H1 (cell line): ENCODE measurements around the gene TLE4. TPM values are rescaled to one million over a fixed set of nuclear protein-coding genes. Genes with fewer than 3 reads are reported as not detected.

Source experiments
- CTCF ChIA-PET: fragments of 300-600 bp; sonication (Branson Sonifier 250); formaldehyde crosslinking; loops from one replicate; lab custom pipeline; 2021; ENCODE audit not compliant: partially characterized antibody; lab: Charles Lee
- POLR2A ChIA-PET: fragments of 300-600 bp; sonication (Branson Sonifier 250); formaldehyde crosslinking; loops from one replicate; lab custom pipeline; 2021; ENCODE audit warnings: inconsistent platforms; ENCODE audit not compliant: partially characterized antibody; lab: Charles Lee
- DNase-seq, 2 experiments: peaks; one replicate each; pipeline versions ENCODE4 v3.0.0 to v3.0.0-alpha.2; 2010 to 2022; ENCODE audit warnings: low spot score in 2 of 2, low read depth in 1 of 2, mixed read lengths in 1 of 2
- FAIRE-seq: peaks from 2 replicates; lab custom pipeline; 2011; peaks lifted over from hg19 to GRCh38; lab: Jason Lieb, UNC
- H2AFZ ChIP-seq: 2 replicates; pipeline ENCODE4 v1.8.1; 2012; ENCODE audit warnings: low read length, inconsistent platforms
- H2AK5ac ChIP-seq: 2 replicates; pipeline ENCODE4 v1.6.1; 2013; ENCODE audit warnings: low read depth, low read length
- H2BK120ac ChIP-seq: replicated peaks from 2 replicates; pipeline ENCODE3; 2013; ENCODE audit warnings: low read depth, low read length, inconsistent platforms
- H2BK12ac ChIP-seq: 2 replicates; pipeline ENCODE4 v1.6.1; 2013; ENCODE audit warnings: low read depth, low read length
- H2BK15ac ChIP-seq: 2 replicates; pipeline ENCODE4 v1.6.1; 2013; ENCODE audit warnings: low read length
- H2BK20ac ChIP-seq: 2 replicates; pipeline ENCODE4 v1.6.1; 2013; ENCODE audit warnings: low read length
- H2BK5ac ChIP-seq: 2 replicates; pipeline ENCODE4 v1.6.1; 2013; ENCODE audit warnings: low read depth, low read length
- H3K14ac ChIP-seq: 2 replicates; pipeline ENCODE4 v1.6.1; 2013; ENCODE audit warnings: inconsistent platforms; ENCODE audit not compliant: insufficient read length
- H3K18ac ChIP-seq: 2 replicates; pipeline ENCODE4 v1.6.1; 2013; ENCODE audit warnings: low read length; ENCODE audit errors: extremely low read depth
- H3K23ac ChIP-seq: 2 replicates; pipeline ENCODE4 v1.6.1; 2013; ENCODE audit warnings: inconsistent platforms; ENCODE audit not compliant: insufficient read length
- H3K23me2 ChIP-seq: 2 replicates; pipeline ENCODE4 v1.6.1; 2013; ENCODE audit warnings: low read depth, low read length
- H3K27ac ChIP-seq: 2 replicates; pipeline ENCODE4 v1.6.1; 2011; ENCODE audit warnings: low read depth, low read length, inconsistent platforms
- H3K27me3 ChIP-seq, 4 experiments: replicated peaks in 1 of 4; 1 replicate in 1 of 4; 2 replicates in 3 of 4; pipeline versions ENCODE4 v1.6.1 to v1.8.1; 2011 to 2013; ENCODE audit warnings: low read length in 3 of 4, mild to moderate bottlenecking in 3 of 4, inconsistent platforms in 2 of 4, mixed read lengths in 2 of 4, moderate library complexity in 1 of 4; ENCODE audit not compliant: control insufficient read depth in 3 of 4, insufficient read depth in 3 of 4; ENCODE audit errors: extremely low read depth in 1 of 4
- H3K36me3 ChIP-seq, 4 experiments: 2 replicates each; pipeline versions ENCODE4 v1.6.1 to v1.8.1; 2011 to 2013; ENCODE audit warnings: mild to moderate bottlenecking in 4 of 4, low read length in 3 of 4, moderate library complexity in 2 of 4, control low read depth in 1 of 4, inconsistent platforms in 1 of 4; ENCODE audit not compliant: insufficient read depth in 4 of 4, control insufficient read depth in 2 of 4
- H3K4ac ChIP-seq: replicated peaks from 2 replicates; pipeline ENCODE3; 2013; ENCODE audit warnings: low read length, low read depth, mixed read lengths, inconsistent platforms; ENCODE audit not compliant: insufficient read length
- H3K4me1 ChIP-seq, 4 experiments: replicated peaks in 1 of 4; 1 replicate in 1 of 4; 2 replicates in 3 of 4; pipeline versions ENCODE4 v1.6.1 to v1.8.1; 2011 to 2013; ENCODE audit warnings: low read length in 3 of 4, inconsistent platforms in 2 of 4, mixed read lengths in 1 of 4; ENCODE audit not compliant: insufficient read depth in 4 of 4, control insufficient read depth in 3 of 4
- H3K4me2 ChIP-seq, 2 experiments: 2 replicates each; pipeline versions ENCODE4 v1.6.1 to v1.8.1; 2011 to 2013; ENCODE audit warnings: low read depth in 2 of 2, low read length in 2 of 2, control low read depth in 1 of 2, inconsistent platforms in 1 of 2, mild to moderate bottlenecking in 1 of 2; ENCODE audit not compliant: insufficient read depth in 1 of 2
- H3K4me3 ChIP-seq, 4 experiments: fragments of 200-600, 300-600 bp in 1 of 4; sonication (generic), shearing (Covaris generic), sonication (Bioruptor Twin) in 1 of 4; 2 replicates each; pipeline versions ENCODE4 v1.5.1 to v1.8.1; 2011 to 2016; ENCODE audit warnings: low read length in 4 of 4, low read depth in 3 of 4, control low read depth in 2 of 4, inconsistent platforms in 2 of 4, mild to moderate bottlenecking in 2 of 4, mixed read lengths in 1 of 4, moderate library complexity in 1 of 4; ENCODE audit not compliant: insufficient read depth in 2 of 4; ENCODE audit errors: extremely low read depth in 1 of 4
- H3K56ac ChIP-seq: replicated peaks from 2 replicates; pipeline ENCODE3; 2013; ENCODE audit warnings: low read depth, mild to moderate bottlenecking, mixed read lengths, low read length, inconsistent platforms; ENCODE audit not compliant: insufficient read length
- H3K79me1 ChIP-seq: 2 replicates; pipeline ENCODE4 v1.6.1; 2013; ENCODE audit warnings: low read depth, low read length, control low read depth
- H3K79me2 ChIP-seq, 2 experiments: 2 replicates each; pipeline versions ENCODE4 v1.6.1 to v1.8.1; 2012 to 2013; ENCODE audit warnings: low read length in 2 of 2, mild to moderate bottlenecking in 2 of 2, inconsistent platforms in 1 of 2; ENCODE audit not compliant: insufficient read depth in 2 of 2, control insufficient read depth in 1 of 2
- H3K9ac ChIP-seq, 4 experiments: replicated peaks in 1 of 4; 1 replicate in 1 of 4; 2 replicates in 3 of 4; pipeline versions ENCODE4 v1.6.1 to v1.8.1; 2011 to 2013; ENCODE audit warnings: low read depth in 3 of 4, low read length in 3 of 4, control low read depth in 2 of 4, mild to moderate bottlenecking in 2 of 4, moderate library complexity in 2 of 4, inconsistent platforms in 1 of 4; ENCODE audit errors: extremely low read depth in 1 of 4
- H3K9me3 ChIP-seq, 2 experiments: 2 replicates each; pipeline versions ENCODE4 v1.6.1 to v1.8.1; 2012 to 2013; ENCODE audit warnings: mild to moderate bottlenecking in 2 of 2, moderate library complexity in 2 of 2, control low read depth in 1 of 2, inconsistent platforms in 1 of 2, low read depth in 1 of 2, low read length in 1 of 2, mixed read lengths in 1 of 2; ENCODE audit not compliant: insufficient read depth in 2 of 2
- H4K20me1 ChIP-seq, 2 experiments: replicated peaks in 1 of 2; 2 replicates each; pipeline versions ENCODE3 to v1.8.1; 2011 to 2013; ENCODE audit warnings: inconsistent platforms in 2 of 2, low read length in 2 of 2, mild to moderate bottlenecking in 1 of 2; ENCODE audit not compliant: insufficient read depth in 2 of 2, control insufficient read depth in 1 of 2
- H4K5ac ChIP-seq: 2 replicates; pipeline ENCODE4 v1.6.1; 2013; ENCODE audit warnings: low read length, low read depth, mixed read lengths, inconsistent platforms; ENCODE audit not compliant: insufficient read length
- H4K8ac ChIP-seq: 2 replicates; pipeline ENCODE4 v1.8.0; 2013; ENCODE audit warnings: mild to moderate bottlenecking, moderate library complexity, low read length, inconsistent platforms; ENCODE audit not compliant: insufficient read depth; ENCODE audit errors: extremely low read depth
- H4K91ac ChIP-seq: replicated peaks from 2 replicates; pipeline ENCODE3; 2013; ENCODE audit warnings: low read length, mixed read lengths, inconsistent platforms; ENCODE audit not compliant: insufficient read length
- CBX5 ChIP-seq: fragments of 300-800, 300-1000 bp; sonication (generic); IDR thresholded peaks from 2 replicates; pipeline ENCODE4 v1.7.1; 2016; ENCODE audit warnings: antibody characterized with exemption, low read length, low read depth
- CEBPB ChIP-seq: IDR thresholded peaks from 2 replicates; pipeline ENCODE4 v1.6.1; 2012; ENCODE audit warnings: low read depth, low read length
- EZH2 ChIP-seq: fragments of 200-600 bp; sonication (generic); IDR thresholded peaks from 2 replicates; pipeline ENCODE4 v1.7.1; 2012; ENCODE audit warnings: low read depth, mild to moderate bottlenecking, moderate library complexity, low read length, inconsistent platforms; ENCODE audit not compliant: severe bottlenecking
- HDAC2 ChIP-seq, 2 experiments: fragments of 300-600 bp in 1 of 2; sonication (generic) in 1 of 2; IDR thresholded peaks; 2 replicates each; pipeline ENCODE4 v1.6.1; 2011 to 2012; ENCODE audit warnings: low read depth in 2 of 2, low read length in 2 of 2, mild to moderate bottlenecking in 2 of 2, moderate library complexity in 2 of 2, borderline replicate concordance in 1 of 2, inconsistent platforms in 1 of 2
- HDAC6 ChIP-seq: IDR thresholded peaks from one replicate; pipeline ENCODE4 v1.7.1; 2012; ENCODE audit warnings: low read depth, mild to moderate bottlenecking, inconsistent platforms, low read length, moderate library complexity
- JUN ChIP-seq: IDR thresholded peaks from 2 replicates; pipeline ENCODE4 v1.6.1; 2011; ENCODE audit warnings: low read depth, mild to moderate bottlenecking, improper control_type of control experiment, low read length
- KDM5A ChIP-seq: fragments of 200-600 bp; IDR thresholded peaks from 2 replicates; pipeline ENCODE4 v1.7.1; 2012; ENCODE audit warnings: mild to moderate bottlenecking, low read length, inconsistent platforms, mixed read lengths
- MAFK ChIP-seq: IDR thresholded peaks from 2 replicates; pipeline ENCODE4 v1.6.1; 2012; ENCODE audit warnings: low read depth, mild to moderate bottlenecking, improper control_type of control experiment, low read length
- PHF8 ChIP-seq: fragments of 200-600 bp; sonication (generic); conservative IDR thresholded peaks from 2 replicates; pipeline ENCODE4 v1.7.1; 2012; ENCODE audit warnings: low read depth, mild to moderate bottlenecking, inconsistent platforms, low read length, moderate library complexity
- POU5F1 ChIP-seq: IDR thresholded peaks from 2 replicates; pipeline ENCODE4 v1.6.1; 2011; ENCODE audit warnings: low read depth, mild to moderate bottlenecking, low read length, moderate library complexity
- RXRA ChIP-seq: IDR thresholded peaks from 2 replicates; pipeline ENCODE4 v1.6.1; 2011; ENCODE audit warnings: low read depth, mild to moderate bottlenecking, low read length, moderate library complexity; ENCODE audit not compliant: insufficient read depth
- SIN3A ChIP-seq, 2 experiments: IDR thresholded peaks in 1 of 2; conservative IDR thresholded peaks in 1 of 2; 2 replicates each; pipeline ENCODE4 v1.6.1; 2011 to 2012; ENCODE audit warnings: low read length in 2 of 2, improper control_type of control experiment in 1 of 2, low read depth in 1 of 2, mild to moderate bottlenecking in 1 of 2
- SUZ12 ChIP-seq: fragments of 200-600 bp; sonication (generic); IDR thresholded peaks from 2 replicates; pipeline ENCODE4 v1.6.1; 2012; ENCODE audit warnings: mild to moderate bottlenecking, inconsistent platforms, low read length, moderate library complexity, mixed read lengths
- TAF7 ChIP-seq: optimal IDR thresholded peaks from 2 replicates; pipeline ENCODE3; 2011; ENCODE audit warnings: low read depth, mild to moderate bottlenecking, inconsistent platforms, low read length, moderate library complexity, borderline replicate concordance
- WGBS, 2 experiments: shearing (Covaris generic) in 1 of 2; methylation state at CpG; one replicate each; pipeline versions ENCODE4 v1.1.6 to v1.1.7; 2013 to 2015; ENCODE audit warnings: low lambda C conversion rate in 2 of 2, mixed read lengths in 2 of 2, inconsistent platforms in 1 of 2, low coverage in 1 of 2, missing lambda C conversion rate in 1 of 2; ENCODE audit not compliant: insufficient replicate concordance in 2 of 2, insufficient coverage in 1 of 2, insufficient read length in 1 of 2; ENCODE audit errors: extremely low coverage in 1 of 2, missing lambda C conversion rate in 1 of 2; 5-methylcytosine and 5-hydroxymethylcytosine counted together
- polyA plus RNA-seq, 7 experiments: library from polyadenylated mRNA; depleted of rRNA in 3 of 7; stranded (reverse) in 5 of 7; unstranded in 2 of 7; fragments of >200 nt in 5 of 7; fragments of 200-250 nt in 2 of 7; gene quantifications; 1 replicate in 5 of 7; 2 replicates in 1 of 7; 4 replicates in 1 of 7; pipeline versions ENCODE4 v1.2.1 to v1.2.3, GENCODE V29; 2011 to 2013; ENCODE audit warnings: missing spikeins in 2 of 7, mixed read lengths in 2 of 7
- total RNA-seq: library from RNA; stranded (reverse); fragmentation: NEBNext Ultra II Directional; extraction: Animal tissue kit (Norgen Biotek cat#: 25700); gene quantifications from 2 replicates; pipeline ENCODE4 v1.2.1, GENCODE V29; 2021

The TLE4 gene
- total and polyA plus RNA-seq, 2 of the 8 experiments (the other 6 are each of a cell fraction or from before 2014, with no cell fraction given): 32.4 to 36.9 TPM

- Histone ChIP-seq H3K4me3 (no peak overlapping the region), H4K5ac (no peak overlapping the region), H3K36me3 (no peaks in the 10 kb centered on the region; a peak in 1 of 8 replicates), H4K20me1 (no peaks in the 10 kb centered on the region), H4K91ac (no peak overlapping the region), H3K79me1 (no peaks in the 10 kb centered on the region), H3K23me2 (no peaks in the 10 kb centered on the region), H3K4me2 (no peak overlapping the region), H2BK120ac (no peak overlapping the region), H2BK20ac (no peak overlapping the region), H3K79me2 (no peaks in the 10 kb centered on the region), H3K27me3 (no peaks in the 10 kb centered on the region), H2AFZ (no peak overlapping the region), H2BK15ac (no peak overlapping the region), H2AK5ac (no peak overlapping the region), H3K4me1 (peaks cover 8 to 17% (median 9%) of the 10 kb centered on the region in 4 experiments), H3K14ac (no peak overlapping the region), H2BK12ac (no peak overlapping the region), H3K9ac (no peak overlapping the region), H3K23ac (no peak overlapping the region), H3K18ac (no peak overlapping the region), H3K27ac (no peak overlapping the region), H2BK5ac (no peak overlapping the region), H4K8ac (no peak overlapping the region), H3K9me3 (no peaks in the 10 kb centered on the region), H3K4ac (no peak overlapping the region), H3K56ac (no peak overlapping the region)
- 90% methylated on average over 3 of the region's 3 CpGs; no CpG with 5 or more reads in 1 of the 2 experiments for WGBS, 2 experiments
- CTCF ChIA-PET: interaction anchor here (0.7 kb wide), 1 partner anchor 356 kb away, joined by 5 read pairs; no protein-coding TSS in a partner anchor
- no peak for FAIRE-seq
- no peak for DNase-seq
- POLR2A ChIA-PET: interaction anchor here (0.7 kb wide), 1 partner anchor 87 kb away, joined by 3 read pairs; the partner anchor contains the start of gene TLE4
- TF ChIP-seq RXRA (no peak), CEBPB (no peak), SIN3A (conservative IDR thresholded peaks at IDR 0.05 in 1 of 2, IDR thresholded peaks at IDR 0.05 in 1 of 2; ENCODE audit: low read depth in 1 of 2, low read length in 2 of 2) (no peak), KDM5A (no peak), EZH2 (no peak), JUN (no peak), MAFK (no peak), HDAC6 (no peak), POU5F1 (no peak), PHF8 (no peak), CBX5 (no peak), TAF7 (no peak), HDAC2 (IDR thresholded peaks at IDR 0.05; ENCODE audit: borderline replicate concordance in 1 of 2, low read depth in 2 of 2, low read length in 2 of 2) (no peak), SUZ12 (no peak)
Observed at GRCh38 chr9:79658926-79659325, 87.2 kb downstream of the TLE4 start.
